ENCODE measurements around the gene VAV3. TPM values are rescaled to one million over a fixed set of nuclear protein-coding genes. Genes with fewer than 3 reads are reported as not detected.

Gene VAV3
- polyA plus RNA-seq, 1 of the 3 experiments (the other 2 are of a cell fraction), result not detected

DNA sequence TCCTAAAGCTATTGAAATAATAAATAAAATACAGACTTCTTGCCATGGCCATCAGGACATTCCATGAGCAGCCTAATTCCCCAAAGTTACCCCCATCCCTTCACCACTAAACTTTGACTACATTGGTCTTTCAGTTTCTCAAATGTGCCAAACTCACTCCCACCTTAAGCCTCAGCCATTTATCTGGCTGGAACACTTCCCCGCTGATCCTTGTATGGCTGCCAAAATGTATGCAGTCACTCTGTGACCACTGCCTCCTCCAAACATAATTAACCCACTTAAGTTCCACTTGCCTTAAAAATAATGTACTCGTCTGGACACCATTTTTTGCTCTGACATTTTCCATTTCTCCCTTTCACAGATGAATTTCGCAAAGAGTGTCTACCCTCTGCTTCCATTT is 416.7 kb downstream of the VAV3 start:
- Histone ChIP-seq H3K4me2 (no peak overlapping the region), H3K27ac (ENCODE audit: low read depth in 2 of 2, low read length in 1 of 2) (no peak overlapping the region), H3K9me3 (no peaks in the 10 kb centered on the region), H2AFZ (ENCODE audit: low read depth) (no peak overlapping the region), H3K27me3 (ENCODE audit: insufficient read depth) (no peaks in the 10 kb centered on the region), H3K9ac (no peak overlapping the region), H3K36me3 (replicated peaks in 1 of 2; ENCODE audit: control insufficient read depth in 1 of 2, insufficient read depth in 2 of 2, low read length in 1 of 2) (no peaks in the 10 kb centered on the region), H4K20me1 (ENCODE audit: insufficient read depth) (no peaks in the 10 kb centered on the region), H3F3A (replicated peaks; ENCODE audit: insufficient read depth) (no peaks in the 10 kb centered on the region), H3K79me2 (ENCODE audit: insufficient read depth) (no peaks in the 10 kb centered on the region), H3K4me1 (ENCODE audit: control insufficient read depth in 1 of 2, insufficient read depth in 2 of 2, low read depth in 1 of 2, low read length in 1 of 2) (peaks cover 0 to 8% of the 10 kb centered on the region in 2 experiments; a peak in 1 of 4 replicates), H3K9me2 (no peaks in the 10 kb centered on the region), H3K4me3 (ENCODE audit: low read depth in 2 of 2, low read length in 1 of 2) (no peak overlapping the region)
- 57% methylated on average over 3 of the region's 3 CpGs for WGBS (ENCODE audit: low lambda C conversion rate)
- POLR2A ChIA-PET, result no interaction called here
- CTCF ChIA-PET, result interaction anchor here (1.7 to 2.8 kb wide), 2 partner anchors 19 to 203 kb away, joined by 4 to 18 read pairs; no protein-coding TSS in a partner anchor
- TF ChIP-seq MEF2A (IDR thresholded peaks at IDR 0.05; ENCODE audit: borderline replicate concordance, low read depth), result no peak
- no peak for TF ChIP-seq RAD21 (IDR thresholded peaks at IDR 0.05; ENCODE audit: low read length)
- TF ChIP-seq, protein P1, sequence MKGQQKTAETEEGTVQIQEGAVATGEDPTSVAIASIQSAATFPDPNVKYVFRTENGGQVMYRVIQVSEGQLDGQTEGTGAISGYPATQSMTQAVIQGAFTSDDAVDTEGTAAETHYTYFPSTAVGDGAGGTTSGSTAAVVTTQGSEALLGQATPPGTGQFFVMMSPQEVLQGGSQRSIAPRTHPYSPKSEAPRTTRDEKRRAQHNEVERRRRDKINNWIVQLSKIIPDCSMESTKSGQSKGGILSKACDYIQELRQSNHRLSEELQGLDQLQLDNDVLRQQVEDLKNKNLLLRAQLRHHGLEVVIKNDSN (IDR thresholded peaks at IDR 0.05; ENCODE audit: borderline replicate concordance, low read depth), result no peak
- no peak for TF ChIP-seq SMC3 (IDR thresholded peaks at IDR 0.05; ENCODE audit: low read depth, low read length)
- TF ChIP-seq TEAD4 (IDR thresholded peaks at IDR 0.05; ENCODE audit: borderline replicate concordance, insufficient read depth), result no peak
- DNase-seq, result no peak

DNA sequence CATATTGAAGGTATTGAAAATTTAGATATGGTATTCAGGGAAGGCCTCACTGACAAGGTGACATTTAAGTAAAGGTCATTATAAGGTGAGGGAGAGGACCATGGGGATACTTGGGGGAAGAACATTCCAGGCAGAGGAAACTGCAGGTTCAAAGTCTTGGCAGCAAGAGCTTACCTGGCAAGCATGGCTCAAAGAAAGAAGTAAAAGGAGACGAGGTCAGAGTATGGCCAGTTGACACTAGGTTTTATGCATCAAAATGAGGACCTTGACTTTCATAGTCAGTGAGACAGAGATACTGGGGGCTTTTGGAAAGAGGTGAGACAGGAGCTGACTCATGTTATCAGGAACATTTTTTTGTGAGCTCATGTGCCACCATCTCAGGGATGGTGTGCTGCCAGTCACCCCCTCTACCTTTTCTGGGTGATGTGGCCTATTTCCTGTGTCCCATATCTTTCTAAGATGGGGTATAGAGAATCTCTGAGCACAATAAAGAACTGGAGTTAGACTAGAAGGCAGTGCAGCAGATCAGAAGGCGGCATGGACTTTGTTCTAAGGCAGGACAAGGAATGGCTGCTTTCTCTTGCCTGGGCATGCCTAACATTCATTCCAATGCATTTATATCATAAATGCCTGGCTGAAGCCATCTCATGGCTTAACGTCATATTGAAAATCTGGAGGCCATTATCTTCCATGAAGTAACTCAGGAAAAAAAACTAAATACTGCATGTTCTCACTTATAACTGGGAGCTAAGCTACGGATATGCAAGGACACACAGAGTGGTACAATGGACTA is 417.4 kb downstream of the VAV3 start:
- TF ChIP-seq, protein P1 (IDR thresholded peaks at IDR 0.05; ENCODE audit: borderline replicate concordance, low read depth), result no peak
- H3K27ac ChIP-seq (ENCODE audit: low read depth in 2 of 2, low read length in 1 of 2), result no peak overlapping the region
- no peak overlapping the region for H3K9ac ChIP-seq
- peaks cover 0 to 5% of the 10 kb centered on the region in 2 experiments; a peak in 1 of 4 replicates for H3K4me1 ChIP-seq (ENCODE audit: control insufficient read depth in 1 of 2, insufficient read depth in 2 of 2, low read depth in 1 of 2, low read length in 1 of 2)
- DNase-seq, result no peak
- H3K27me3 ChIP-seq (ENCODE audit: insufficient read depth), result no peaks in the 10 kb centered on the region
- H3K9me2 ChIP-seq, result no peaks in the 10 kb centered on the region
- no peaks in the 10 kb centered on the region for H3K79me2 ChIP-seq (ENCODE audit: insufficient read depth)
- no peak overlapping the region for H3K4me3 ChIP-seq (ENCODE audit: low read depth in 2 of 2, low read length in 1 of 2)
- no peaks in the 10 kb centered on the region for H3K9me3 ChIP-seq
- 51% methylated on average over 4 of the region's 4 CpGs for WGBS (ENCODE audit: low lambda C conversion rate)
- ChIA-PET CTCF (interaction anchor here (1.7 to 2.8 kb wide), 2 partner anchors 18 to 204 kb away, joined by 4 to 18 read pairs; no protein-coding TSS in a partner anchor), POLR2A (no interaction called here)
- H3F3A ChIP-seq (replicated peaks; ENCODE audit: insufficient read depth), result no peaks in the 10 kb centered on the region
- no peaks in the 10 kb centered on the region for H4K20me1 ChIP-seq (ENCODE audit: insufficient read depth)
- no peak overlapping the region for H3K4me2 ChIP-seq
- no peaks in the 10 kb centered on the region for H3K36me3 ChIP-seq (replicated peaks in 1 of 2; ENCODE audit: control insufficient read depth in 1 of 2, insufficient read depth in 2 of 2, low read length in 1 of 2)
- H2AFZ ChIP-seq (ENCODE audit: low read depth), result no peak overlapping the region

DNA sequence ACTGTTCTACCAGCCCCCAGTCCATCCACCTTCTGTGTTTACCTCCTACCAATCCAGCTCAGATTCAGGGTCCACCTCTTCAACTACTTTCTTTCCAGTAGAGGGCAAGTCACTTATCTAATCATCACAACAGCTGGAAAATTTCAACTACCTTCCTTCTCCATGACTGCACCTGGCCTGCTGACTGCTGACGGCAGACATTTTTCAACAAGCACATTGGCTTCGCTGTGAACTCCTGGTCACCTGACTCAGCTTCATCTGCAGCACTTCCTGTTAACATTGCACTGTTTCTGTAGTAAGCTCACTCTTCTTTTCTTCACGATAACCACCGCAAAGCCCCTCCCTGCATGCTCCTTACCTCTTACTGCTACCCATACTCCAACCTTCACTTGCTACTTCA is 418.4 kb downstream of the VAV3 start:
- Histone ChIP-seq H4K20me1 (ENCODE audit: insufficient read depth) (no peaks in the 10 kb centered on the region), H2AFZ (ENCODE audit: low read depth) (no peak overlapping the region), H3K27ac (ENCODE audit: low read depth in 2 of 2, low read length in 1 of 2) (no peak overlapping the region), H3K4me3 (ENCODE audit: low read depth in 2 of 2, low read length in 1 of 2) (no peak overlapping the region), H3K4me1 (ENCODE audit: control insufficient read depth in 1 of 2, insufficient read depth in 2 of 2, low read depth in 1 of 2, low read length in 1 of 2) (peaks cover 0 to 5% of the 10 kb centered on the region in 2 experiments; a peak in 1 of 4 replicates), H3K36me3 (replicated peaks in 1 of 2; ENCODE audit: control insufficient read depth in 1 of 2, insufficient read depth in 2 of 2, low read length in 1 of 2) (no peaks in the 10 kb centered on the region), H3K9me2 (no peaks in the 10 kb centered on the region), H3K79me2 (ENCODE audit: insufficient read depth) (no peaks in the 10 kb centered on the region), H3K4me2 (no peak overlapping the region), H3K9ac (no peak overlapping the region), H3F3A (replicated peaks; ENCODE audit: insufficient read depth) (no peaks in the 10 kb centered on the region), H3K27me3 (ENCODE audit: insufficient read depth) (no peaks in the 10 kb centered on the region), H3K9me3 (no peaks in the 10 kb centered on the region)
- 69% methylated on average over 4 of the region's 4 CpGs for WGBS (ENCODE audit: low lambda C conversion rate)
- DNase-seq, result no peak
- POLR2A ChIA-PET, result no interaction called here
- TF ChIP-seq CHD2 (IDR thresholded peaks at IDR 0.05; ENCODE audit: low read length, partially characterized antibody), result no peak
- CTCF ChIA-PET, result interaction anchor here (1.0 to 2.8 kb wide), 2 partner anchors 11 to 17 kb away, joined by 3 to 18 read pairs; no protein-coding TSS in a partner anchor
